Aorta (tissue), 5 donors: ENCODE results near the gene PIGQ. TPM values are rescaled to one million over a fixed set of nuclear protein-coding genes. Genes with fewer than 3 reads are reported as not detected.

ENCODE experiments used
- ATAC-seq: fragments of 200-7000 bp; cut with Tn5 transposase; one replicate; pipeline ENCODE4 v1.9.1; 2022; ENCODE audit warnings: moderate library complexity; ENCODE audit not compliant: low FRiP score
- DNase-seq, 2 donors: peaks; one replicate each; pipeline ENCODE4 v3.0.0-alpha.2; 2020
- H3K27ac ChIP-seq, 2 donors: one replicate each; pipeline ENCODE4 v1.5.1; 2013; ENCODE audit warnings: low read length in 2 of 2, mild to moderate bottlenecking in 2 of 2, moderate library complexity in 2 of 2, control low read depth in 1 of 2, inconsistent platforms in 1 of 2, low read depth in 1 of 2
- H3K27me3 ChIP-seq, 2 donors: one replicate each; pipeline ENCODE4 v1.6.1; 2013; ENCODE audit warnings: control low read depth in 1 of 2, low read length in 1 of 2, mild to moderate bottlenecking in 1 of 2, moderate library complexity in 1 of 2; ENCODE audit not compliant: insufficient read depth in 2 of 2, control insufficient read depth in 1 of 2
- H3K36me3 ChIP-seq, 2 donors: one replicate each; pipeline ENCODE4 v1.6.1; 2013; ENCODE audit warnings: control low read depth in 1 of 2, low read length in 1 of 2, mild to moderate bottlenecking in 1 of 2; ENCODE audit not compliant: insufficient read depth in 2 of 2, control insufficient read depth in 1 of 2
- H3K4me1 ChIP-seq, 2 donors: one replicate each; pipeline ENCODE4 v1.6.1; 2013; ENCODE audit warnings: low read length in 2 of 2, control low read depth in 1 of 2, mild to moderate bottlenecking in 1 of 2, moderate library complexity in 1 of 2; ENCODE audit not compliant: insufficient read depth in 2 of 2, control insufficient read depth in 1 of 2
- H3K4me3 ChIP-seq, 2 donors: one replicate each; pipeline ENCODE4 v1.5.1; 2013; ENCODE audit warnings: low read length in 2 of 2, control low read depth in 1 of 2, mild to moderate bottlenecking in 1 of 2
- H3K9me3 ChIP-seq: one replicate; pipeline ENCODE4 v1.6.1; 2013; ENCODE audit warnings: mild to moderate bottlenecking, low read length; ENCODE audit not compliant: control insufficient read depth
- WGBS, 2 donors: extraction: QIAGEN DNeasy Blood & Tissue Kit; methylation state at CpG; one replicate each; pipeline ENCODE4 v1.1.7; 2013; 5-methylcytosine and 5-hydroxymethylcytosine counted together
- intact Hi-C, 2 donors: fragments of 100-400 bp; cut with DNase I; formaldehyde crosslinking; loops; one replicate each; pipeline versions ENCODE4 v1.14.2 to v1.15.0; 2022
- polyA plus RNA-seq, 2 donors: library from polyadenylated mRNA; stranded (reverse); fragments of 200-250 nt; gene quantifications; one replicate each; pipeline ENCODE4 v1.2.3, GENCODE V29; 2013
- total RNA-seq, 2 donors: library from RNA; stranded (reverse); fragmentation: NEBNext Ultra II Directional; extraction: Animal tissue kit (Norgen Biotek cat#: 25700); gene quantifications; one replicate each; pipeline ENCODE4 v1.2.1, GENCODE V29; 2021
- donor health status: healthy with polysubstance abuse.
- donor health status: Bipolar disorder and iron deficiency.
- donor health status: DM: no; HTN: no; CAD: no.
- donor health status: DM: no; HTN: no; CAD: no.
- donor health status: DM: yes; HTN: yes; CAD: no.

The PIGQ gene
- total and polyA plus RNA-seq, 4 donors: 10.8 to 92.2 (median 32.2) TPM

GRCh38 chr16:619476-620100 is 49.8 kb downstream of the PIGQ start:
- ATAC-seq (no peak), DNase-seq (no peak)
- H3K27me3 ChIP-seq: no peaks in the 10 kb centered on the region
- H3K4me3 ChIP-seq: no peak overlapping the region
- intact Hi-C loops: no loop called here
- H3K27ac ChIP-seq: no peak overlapping the region
- WGBS, 2 donors: 90 to 92% methylated on average over 20 of the region's 20 CpGs
- H3K9me3 ChIP-seq: no peaks in the 10 kb centered on the region
- H3K36me3 ChIP-seq: no peaks in the 10 kb centered on the region
- no peaks in the 10 kb centered on the region for H3K4me1 ChIP-seq

GRCh38 chr16:620700-621525 is 51.1 kb downstream of the PIGQ start:
- intact Hi-C loops: no loop called here
- 81 to 84% methylated on average over 29 to 41 of the region's 41 CpGs for WGBS, 2 donors
- H3K36me3 ChIP-seq: no peaks in the 10 kb centered on the region
- ATAC-seq (no peak), DNase-seq (no peak)
- no peaks in the 10 kb centered on the region for H3K27me3 ChIP-seq
- no peaks in the 10 kb centered on the region for H3K9me3 ChIP-seq
- no peak overlapping the region for H3K4me3 ChIP-seq
- H3K27ac ChIP-seq: no peak overlapping the region
- H3K4me1 ChIP-seq: no peaks in the 10 kb centered on the region

- 78 to 85% methylated on average over 21 of the region's 21 CpGs for WGBS, 2 donors
- no peak overlapping the region for H3K4me3 ChIP-seq
- no peaks in the 10 kb centered on the region for H3K27me3 ChIP-seq
- no peaks in the 10 kb centered on the region for H3K4me1 ChIP-seq
- H3K27ac ChIP-seq: no peak overlapping the region
- intact Hi-C loops: no loop called here
- no peaks in the 10 kb centered on the region for H3K36me3 ChIP-seq
- ATAC-seq (no peak), DNase-seq (no peak)
- H3K9me3 ChIP-seq: no peaks in the 10 kb centered on the region
These were observed 51.8 kb downstream of the PIGQ start for GRCh38 chr16:621526-622105.

GRCh38 chr16:622920-623280 is 53.1 kb downstream of the PIGQ start:
- H3K36me3 ChIP-seq: no peaks in the 10 kb centered on the region
- no peak overlapping the region for H3K27ac ChIP-seq
- H3K9me3 ChIP-seq: no peaks in the 10 kb centered on the region
- WGBS, 2 donors: 94% methylated on average over 17 of the region's 17 CpGs
- intact Hi-C loops: no loop called here
- ATAC-seq (no peak), DNase-seq (no peak)
- H3K27me3 ChIP-seq: no peaks in the 10 kb centered on the region
- H3K4me3 ChIP-seq: no peak overlapping the region
- H3K4me1 ChIP-seq: no peaks in the 10 kb centered on the region

- 65 to 79% methylated on average over 10 of the region's 10 CpGs for WGBS, 2 donors
- Histone ChIP-seq H3K4me1 (no peaks in the 10 kb centered on the region), H3K4me3 (no peak overlapping the region), H3K36me3 (no peaks in the 10 kb centered on the region), H3K27me3 (no peaks in the 10 kb centered on the region), H3K27ac (no peak overlapping the region), H3K9me3 (no peaks in the 10 kb centered on the region)
- intact Hi-C loops: no loop called here
- DNase-seq (no peak), ATAC-seq (no peak)
These were observed 54.8 kb downstream of the PIGQ start for GRCh38 chr16:624526-625070.

- DNase-seq (no peak), ATAC-seq (no peak)
- Histone ChIP-seq H3K4me1 (no peaks in the 10 kb centered on the region), H3K36me3 (no peaks in the 10 kb centered on the region), H3K4me3 (no peak overlapping the region), H3K27ac (no peak overlapping the region), H3K27me3 (no peaks in the 10 kb centered on the region), H3K9me3 (no peaks in the 10 kb centered on the region)
- intact Hi-C loops: no loop called here
- WGBS, 2 donors: 93% methylated on average over 34 to 37 of the region's 37 CpGs
These were observed 55.6 kb downstream of the PIGQ start for GRCh38 chr16:625117-625976.

- ATAC-seq (no peak), DNase-seq (peak in 1 of 2 donors; percentile 41)
- WGBS, 2 donors: 93 to 96% methylated on average over 35 of the region's 35 CpGs
- intact Hi-C loops: no loop called here
- Histone ChIP-seq H3K27ac (no peak overlapping the region), H3K4me1 (no peaks in the 10 kb centered on the region), H3K27me3 (no peaks in the 10 kb centered on the region), H3K9me3 (no peaks in the 10 kb centered on the region), H3K4me3 (no peak overlapping the region), H3K36me3 (no peaks in the 10 kb centered on the region)
These were observed 56.4 kb downstream of the PIGQ start for GRCh38 chr16:625977-626765.
